ENCODE results near the gene EEF2. TPM values are rescaled to one million over a fixed set of nuclear protein-coding genes. Genes with fewer than 3 reads are reported as not detected.
"Not testable (repeated sequence)": the region's sequence is repeated elsewhere in the genome, so short reads cannot be mapped to it uniquely, and the experiment has no call there.

EEF2 gene
- polyA plus RNA-seq, 1 donor: 2,964 TPM

DNA sequence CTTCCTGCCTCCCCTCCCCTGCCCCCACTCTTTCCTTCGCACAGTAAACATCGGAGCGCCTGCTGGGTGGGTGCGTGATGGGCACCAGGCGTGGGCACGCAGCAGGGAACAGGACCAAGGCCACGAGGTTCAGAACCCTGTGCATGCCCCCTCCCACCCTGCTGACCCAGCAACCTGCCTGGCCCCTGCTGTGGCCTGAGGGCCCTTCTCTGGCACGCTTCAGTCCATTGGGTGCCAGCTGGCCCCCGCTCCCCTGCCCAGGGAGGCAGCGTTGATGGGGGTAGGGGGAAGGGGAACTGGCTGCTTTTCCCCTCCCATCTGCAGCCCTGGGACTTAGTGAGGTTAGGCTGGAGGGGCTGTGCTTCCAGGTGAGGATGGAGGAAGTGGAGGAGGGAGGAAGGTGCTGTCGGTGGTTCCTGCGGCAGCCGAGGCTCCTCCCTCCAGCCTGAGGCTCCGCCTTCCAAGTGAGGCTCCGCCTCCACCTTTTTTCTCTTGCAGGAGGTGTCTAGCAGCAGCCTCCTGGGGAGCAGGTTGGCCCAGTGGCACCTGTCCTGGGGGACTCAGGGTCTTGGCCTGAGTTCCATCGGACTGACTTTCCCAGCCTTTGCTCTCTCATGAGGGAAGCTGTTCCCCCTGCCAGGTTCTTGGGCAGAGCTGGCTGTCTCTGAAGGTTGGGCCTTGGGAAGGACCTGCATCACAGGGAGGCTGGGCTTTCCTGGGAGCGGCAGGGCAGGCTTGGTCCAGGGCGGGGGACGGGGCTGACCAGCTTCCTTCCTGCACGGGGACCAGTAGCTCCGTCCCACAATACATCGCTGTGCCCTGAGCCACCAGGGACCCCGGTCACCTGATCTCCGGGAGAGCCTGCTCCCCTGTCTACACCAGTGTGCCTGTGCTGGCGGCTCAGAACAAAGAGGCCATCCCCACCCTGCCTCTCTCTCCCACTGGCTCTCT, 29.6 kb upstream of the EEF2 start:
- no peak for DNase-seq

DNA sequence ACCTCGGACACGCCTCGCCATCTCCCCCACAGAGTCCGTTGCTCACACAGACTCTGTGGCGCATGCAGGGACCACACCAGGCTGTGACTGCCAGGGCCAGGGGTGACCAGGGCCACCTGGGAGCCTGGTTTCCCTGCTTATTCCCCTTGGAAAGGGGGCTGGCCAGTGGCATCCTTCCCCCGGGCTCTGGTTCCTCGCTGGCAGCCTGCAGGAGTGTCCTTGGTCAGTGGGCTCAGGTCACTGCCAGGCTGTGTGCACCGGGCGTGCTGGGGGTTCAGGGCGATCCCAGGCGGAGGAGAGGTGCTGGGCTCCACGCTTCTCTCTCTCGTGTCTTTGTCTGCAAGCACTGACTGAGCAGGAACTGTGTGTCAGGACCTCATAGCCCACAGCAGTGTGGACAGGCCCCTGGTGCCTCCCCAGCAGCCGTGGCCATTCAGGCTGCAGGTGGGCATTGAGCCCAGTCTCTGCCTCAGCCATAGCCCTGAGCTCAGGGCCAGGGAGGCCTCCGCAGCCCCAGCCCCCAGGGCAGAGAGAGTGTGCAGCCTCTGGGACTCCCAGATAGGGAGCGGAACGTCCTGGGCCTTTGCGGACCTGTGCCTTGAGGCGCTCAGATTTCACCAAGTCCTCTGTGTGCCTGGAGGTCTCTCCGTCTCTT, 28.8 kb upstream of the EEF2 start:
- DNase-seq: no peak

DNA sequence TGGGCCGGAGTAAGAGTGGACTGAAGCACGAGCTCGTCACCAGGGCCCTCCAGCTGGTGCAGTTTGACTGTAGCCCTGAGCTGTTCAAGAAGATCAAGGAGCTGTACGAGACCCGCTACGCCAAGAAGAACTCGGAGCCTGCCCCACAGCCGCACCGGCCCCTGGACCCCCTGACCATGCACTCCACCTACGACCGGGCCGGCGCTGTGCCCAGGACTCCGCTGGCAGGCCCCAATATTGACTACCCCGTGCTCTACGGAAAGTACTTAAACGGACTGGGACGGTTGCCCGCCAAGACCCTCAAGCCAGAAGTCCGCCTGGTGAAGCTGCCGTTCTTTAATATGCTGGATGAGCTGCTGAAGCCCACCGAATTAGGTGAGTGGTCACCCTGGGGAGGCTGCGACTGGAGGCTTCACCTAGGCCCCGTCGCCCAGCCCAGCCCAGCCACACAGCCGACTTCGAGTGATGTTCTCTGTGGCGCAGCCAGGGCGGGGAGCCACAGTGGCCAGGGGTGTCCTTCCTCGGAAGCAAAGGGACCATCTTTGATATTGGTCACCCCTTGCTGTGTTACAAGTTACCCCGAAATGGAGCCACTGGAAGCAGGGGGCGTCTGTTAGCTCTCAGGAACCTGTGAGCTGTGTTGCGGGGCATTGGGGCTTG, 27.8 kb upstream of the EEF2 start:
- no peak for DNase-seq

DNA sequence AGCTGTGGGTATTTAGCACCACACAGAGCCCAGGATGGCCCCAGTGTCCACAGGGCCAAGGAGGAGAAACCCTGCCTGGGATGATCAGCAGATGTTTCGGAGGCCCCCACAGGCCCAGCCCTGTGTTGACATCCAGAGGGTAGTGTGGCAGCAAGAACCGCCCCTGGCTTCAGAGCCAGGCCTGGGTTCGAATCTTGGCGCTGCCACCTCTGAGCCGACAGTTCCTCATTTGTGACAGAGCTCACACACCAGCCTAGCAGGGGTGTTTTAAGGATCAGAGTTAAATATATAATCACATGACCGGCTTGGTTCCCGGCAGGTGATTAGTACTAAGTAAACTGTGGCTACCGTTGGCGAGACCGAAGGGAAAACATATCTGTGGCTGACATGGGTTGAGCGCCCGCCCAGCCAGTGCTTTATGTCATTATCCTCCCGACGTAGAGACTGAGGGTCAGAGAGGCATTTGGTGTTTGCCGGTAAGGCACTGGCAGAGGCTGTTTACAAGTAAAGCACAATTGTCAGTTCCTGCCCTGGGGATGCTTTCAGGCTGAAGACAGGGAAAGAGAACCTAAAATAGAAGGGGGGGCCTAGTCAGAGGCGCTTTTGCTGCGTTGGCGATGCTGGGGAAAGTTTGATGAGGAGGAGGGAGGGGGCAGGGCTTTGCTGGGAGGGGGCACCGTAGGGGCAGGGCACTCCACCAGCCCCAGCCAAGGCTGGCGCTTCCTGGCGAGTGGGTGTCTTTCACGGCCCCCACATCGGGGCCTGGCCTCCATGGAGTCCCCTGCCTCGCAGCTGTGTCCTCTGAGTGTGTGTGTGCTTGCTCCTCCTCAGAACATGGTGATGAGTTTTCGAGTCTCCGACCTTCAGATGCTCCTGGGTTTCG, 27.1 kb upstream of the EEF2 start:
- no peak for DNase-seq

DNA sequence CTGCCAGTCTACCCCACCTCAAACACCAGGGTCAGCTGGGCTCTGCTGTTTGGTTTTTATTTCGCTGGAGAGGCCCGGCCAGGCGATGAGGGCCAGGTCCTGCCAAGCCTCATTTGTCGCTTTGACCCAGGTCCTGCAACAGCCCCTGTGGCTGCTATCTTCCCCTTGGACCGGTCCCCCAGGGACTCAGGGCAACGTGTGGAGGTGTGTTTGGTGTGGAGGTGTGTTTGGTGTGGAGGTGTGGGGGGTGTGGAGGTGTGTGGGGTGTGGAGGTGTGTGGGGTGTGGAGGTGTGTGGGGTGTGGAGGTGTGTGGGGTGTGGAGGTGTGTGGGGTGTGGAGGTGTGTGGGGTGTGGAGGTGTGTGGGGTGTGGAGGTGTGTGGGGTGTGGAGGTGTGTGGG, 26.2 kb upstream of the EEF2 start:
- DNase-seq: not testable (repeated sequence)

DNA sequence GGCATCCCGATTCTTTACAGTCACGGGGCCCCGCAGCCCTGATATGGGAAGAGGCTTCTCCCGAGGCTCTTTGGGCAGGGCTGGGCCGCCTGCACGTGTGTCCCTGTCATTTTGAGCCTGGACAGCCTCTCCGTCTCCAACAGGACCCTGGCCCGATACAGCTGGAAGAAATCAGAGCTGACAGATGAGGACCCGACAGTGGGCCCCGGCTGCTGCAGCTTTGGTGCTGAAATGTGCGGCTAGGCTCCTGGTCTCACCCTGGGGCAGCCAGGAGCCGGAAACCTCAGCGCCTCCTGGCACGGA, 25.5 kb upstream of the EEF2 start:
- DNase-seq: no peak

DNA sequence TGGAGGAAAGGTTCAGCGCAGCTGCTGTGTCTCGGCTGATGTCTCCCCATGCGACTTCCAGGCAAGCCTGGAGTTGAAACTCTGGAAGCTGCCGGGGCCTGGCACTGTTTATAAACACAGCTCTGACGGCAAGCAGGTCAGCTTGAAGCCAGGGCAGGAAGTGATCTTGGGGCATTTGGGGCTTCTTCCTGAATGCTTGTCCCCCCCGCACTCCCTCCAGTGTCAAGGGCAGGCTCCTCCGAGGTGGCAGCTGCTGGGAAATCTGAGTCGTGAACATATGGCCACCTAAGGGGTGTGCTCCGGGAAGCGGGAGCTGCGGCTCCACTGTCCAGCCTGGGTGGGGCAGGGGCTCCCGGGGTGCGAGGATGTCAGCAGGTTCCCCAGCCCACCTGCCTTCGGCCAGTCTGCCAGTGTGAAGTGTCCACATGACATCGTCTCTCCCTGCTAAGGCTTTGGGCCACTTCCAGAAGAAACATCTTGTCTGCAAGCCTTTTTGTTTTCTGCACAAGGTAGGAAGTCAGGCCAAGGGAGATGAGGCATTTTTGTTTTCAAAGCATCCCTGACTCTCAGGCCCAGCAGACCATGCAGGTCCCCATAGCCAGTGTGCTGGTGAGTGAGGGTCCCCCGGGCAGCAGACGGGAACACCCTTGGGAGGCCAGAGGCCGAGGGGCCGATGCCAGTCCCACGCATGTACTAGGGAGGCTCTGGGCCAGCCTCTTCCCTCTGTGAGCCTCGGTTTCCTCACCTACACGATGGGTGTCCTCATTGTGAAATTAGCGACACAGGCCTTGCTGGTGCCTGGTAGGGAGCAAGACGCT, 24.9 kb upstream of the EEF2 start:
- DNase-seq: no peak

DNA sequence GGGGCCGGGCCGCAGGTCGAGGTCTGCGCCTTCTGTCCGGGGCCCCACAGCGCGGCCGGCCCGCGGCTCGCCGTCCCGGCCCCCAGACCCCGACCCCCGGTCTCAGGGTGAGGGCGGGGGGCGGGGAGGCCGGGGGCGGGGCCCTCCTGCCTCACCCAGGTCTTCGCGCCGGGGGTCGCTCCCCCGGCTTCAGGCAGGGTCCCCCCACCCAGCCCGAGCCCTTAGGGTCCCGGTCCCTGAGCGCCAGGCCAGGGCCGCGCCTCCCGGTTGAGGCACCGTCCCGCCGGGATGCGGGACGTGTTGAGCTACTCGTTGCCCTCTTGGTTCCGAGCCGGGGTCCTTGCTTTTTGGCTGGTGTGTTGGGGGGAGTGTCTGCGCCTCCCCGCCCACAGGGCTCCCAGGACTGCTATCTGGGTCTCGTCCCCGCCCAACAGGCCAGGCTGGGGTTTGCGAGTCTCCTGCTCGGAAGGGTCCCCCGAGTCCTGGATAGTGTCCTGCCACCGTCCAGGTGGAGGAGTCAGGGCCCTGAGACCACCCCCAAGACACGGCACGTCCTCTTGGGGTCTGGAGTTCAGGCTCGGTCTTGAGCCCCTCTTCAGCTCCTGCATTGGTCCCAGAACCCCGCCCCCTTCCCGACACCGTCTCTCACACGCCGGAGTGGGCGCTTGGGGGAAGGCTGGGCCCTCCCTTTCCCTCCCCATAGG, 22.7 kb upstream of the EEF2 start:
- no peak for DNase-seq

DNA sequence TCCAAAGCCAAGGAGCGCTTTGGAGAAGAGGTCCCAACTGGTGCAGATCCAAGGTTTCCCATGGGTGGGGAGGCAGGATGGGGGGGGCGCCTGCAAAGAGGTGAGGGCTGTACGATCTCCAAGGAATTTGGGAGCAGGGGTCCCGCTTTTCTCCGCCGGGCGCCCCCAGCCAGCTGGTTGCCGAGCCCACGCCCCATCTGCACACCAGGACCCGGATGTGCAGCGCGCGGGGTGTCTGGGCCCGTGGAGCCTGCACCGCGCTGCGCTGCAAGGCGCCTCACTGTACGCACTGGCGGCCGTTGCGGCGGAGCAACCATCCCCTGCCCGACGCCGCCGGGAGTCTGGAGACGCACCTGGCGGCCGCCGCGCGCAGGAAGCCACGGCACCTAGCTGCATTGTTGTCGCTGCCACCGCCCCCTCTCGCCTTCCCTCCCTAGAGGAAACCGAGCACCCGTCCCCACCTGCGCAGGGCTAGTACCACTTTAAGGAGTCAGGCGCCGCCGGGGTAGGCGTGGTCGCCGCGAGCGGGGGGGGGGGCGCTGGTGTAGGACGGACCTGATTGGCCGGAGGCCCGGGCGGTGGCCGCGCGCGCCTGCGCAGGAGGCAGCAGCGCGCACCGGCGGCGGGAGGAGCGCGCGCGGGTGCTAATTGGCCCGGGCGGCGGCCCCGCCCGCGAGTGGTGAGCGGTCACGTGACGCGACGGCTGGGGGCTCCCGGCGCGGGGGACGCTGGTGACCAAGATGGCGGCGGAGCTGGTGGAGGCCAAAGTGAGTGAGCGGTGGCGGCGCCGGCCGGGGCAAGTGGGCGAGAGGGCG, 22.0 kb upstream of the EEF2 start, which contains the start of gene PIAS4:
TSS of gene PIAS4 (plus strand) at position 716 of the 815 bp plus-strand sequence. CDS start at position 741, 25 bp downstream.
- DNase-seq: peak; percentile 100

DNA sequence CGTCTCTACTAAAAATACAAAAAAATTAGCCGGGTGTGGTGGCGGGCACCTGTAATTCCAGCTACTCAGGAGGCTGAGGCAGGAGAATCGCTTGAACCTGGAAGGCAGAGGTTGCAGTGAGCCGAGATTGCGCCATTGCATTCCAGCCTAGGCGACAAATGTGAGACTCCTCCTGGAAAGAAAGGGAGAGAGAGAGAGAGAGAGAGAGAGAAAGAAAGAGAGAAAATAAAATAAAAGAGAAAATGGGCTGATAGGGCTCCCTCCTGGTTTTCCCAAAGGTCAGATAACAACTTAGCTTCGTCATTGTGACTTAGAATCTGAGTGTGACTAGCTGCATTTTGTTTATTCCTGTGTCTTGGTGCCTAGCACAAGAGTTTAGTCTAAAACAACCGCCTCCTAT, 20.2 kb upstream of the EEF2 start:
- DNase-seq: not testable (repeated sequence)

DNA sequence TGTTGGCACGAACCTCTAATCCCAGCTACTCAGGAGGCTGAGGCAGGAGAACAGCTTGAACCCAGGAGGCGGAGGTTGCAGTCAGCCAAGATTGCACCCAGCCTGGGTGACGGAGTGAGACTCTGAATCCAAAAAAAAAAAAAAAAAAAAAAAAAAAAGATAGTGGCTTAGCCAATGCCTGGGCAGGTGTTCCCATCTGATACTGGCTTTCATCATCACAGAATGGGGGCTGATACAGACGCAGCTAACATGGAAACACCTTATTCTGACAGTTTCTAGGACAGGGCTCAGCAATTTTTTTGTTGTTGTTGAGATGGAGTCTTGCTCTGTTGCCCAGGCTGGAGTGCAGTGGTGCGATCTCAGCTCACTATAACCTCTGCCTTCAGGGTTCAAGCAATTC, 15.5 kb upstream of the EEF2 start:
- not testable (repeated sequence) for DNase-seq

DNA sequence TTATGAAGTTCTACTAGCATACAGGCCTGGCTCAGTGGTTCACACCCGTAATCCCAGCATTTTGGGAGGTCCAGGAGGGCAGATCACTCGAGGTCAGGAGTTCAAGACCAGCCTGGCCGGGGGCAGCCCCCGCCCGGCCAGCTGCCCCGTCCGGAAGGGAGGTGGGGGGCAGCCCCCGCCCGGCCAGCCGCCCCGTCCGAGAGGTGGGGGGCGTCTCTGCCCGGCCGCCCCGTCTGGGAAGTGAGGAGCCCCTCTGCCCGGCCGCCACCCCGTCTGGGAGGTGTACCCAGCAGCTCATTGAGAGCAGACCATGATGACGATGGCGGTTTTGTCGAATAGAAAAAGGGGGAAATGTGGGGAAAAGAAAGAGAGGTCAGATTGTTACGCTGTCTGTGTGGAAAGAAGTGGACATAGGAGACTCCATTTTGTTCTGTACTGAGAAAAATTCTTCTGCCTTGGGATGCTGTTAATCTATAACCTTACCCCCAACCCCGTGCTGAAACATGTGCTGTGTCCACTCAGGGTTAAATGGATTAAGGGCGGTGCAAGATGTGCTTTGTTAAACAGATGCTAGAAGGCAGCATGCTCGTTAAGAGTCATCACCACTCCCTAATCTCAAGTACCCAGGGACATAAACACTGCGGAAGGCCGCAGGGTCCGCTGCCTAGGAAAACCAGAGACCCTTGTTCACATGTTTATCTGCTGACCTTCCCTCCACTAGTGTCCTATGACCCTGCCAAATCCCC, 13.6 kb upstream of the EEF2 start:
- DNase-seq: not testable (repeated sequence)

DNA sequence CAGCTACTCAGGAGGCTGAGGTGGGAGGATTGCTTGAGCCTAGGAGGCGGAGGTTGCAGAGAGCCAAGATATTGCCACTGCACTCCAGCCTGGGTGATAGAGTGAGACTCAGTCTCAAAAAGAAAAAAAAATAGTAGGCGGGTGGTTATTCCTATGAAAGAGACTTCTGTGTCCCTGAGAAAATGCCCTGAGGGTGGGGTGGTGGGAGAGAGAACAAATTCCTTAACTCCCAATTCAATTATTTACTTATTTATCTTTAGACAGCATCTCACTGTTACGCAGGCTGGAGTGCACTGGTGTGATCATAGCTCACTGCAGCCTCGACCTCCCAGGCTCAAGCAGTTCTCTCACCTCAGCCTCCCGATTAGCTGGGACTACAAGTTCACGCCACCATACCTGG, 10.3 kb upstream of the EEF2 start:
- no peak for DNase-seq

DNA sequence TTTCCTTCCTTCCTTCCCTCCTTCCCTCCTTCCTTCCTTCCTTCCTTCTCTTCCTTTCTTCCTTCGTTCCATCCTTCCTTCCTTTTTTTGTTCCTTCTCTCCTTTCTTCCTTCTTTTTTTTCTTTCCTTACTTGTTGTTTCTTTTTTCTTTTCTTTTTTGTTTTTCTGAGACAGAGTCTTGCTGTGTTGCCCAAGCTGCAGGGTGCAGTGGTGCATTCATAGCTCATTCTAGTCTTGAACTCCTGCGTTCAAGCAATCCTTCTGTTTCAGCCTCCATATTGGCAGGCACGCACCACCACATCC, 5.5 kb upstream of the EEF2 start:
- DNase-seq: no peak

DNA sequence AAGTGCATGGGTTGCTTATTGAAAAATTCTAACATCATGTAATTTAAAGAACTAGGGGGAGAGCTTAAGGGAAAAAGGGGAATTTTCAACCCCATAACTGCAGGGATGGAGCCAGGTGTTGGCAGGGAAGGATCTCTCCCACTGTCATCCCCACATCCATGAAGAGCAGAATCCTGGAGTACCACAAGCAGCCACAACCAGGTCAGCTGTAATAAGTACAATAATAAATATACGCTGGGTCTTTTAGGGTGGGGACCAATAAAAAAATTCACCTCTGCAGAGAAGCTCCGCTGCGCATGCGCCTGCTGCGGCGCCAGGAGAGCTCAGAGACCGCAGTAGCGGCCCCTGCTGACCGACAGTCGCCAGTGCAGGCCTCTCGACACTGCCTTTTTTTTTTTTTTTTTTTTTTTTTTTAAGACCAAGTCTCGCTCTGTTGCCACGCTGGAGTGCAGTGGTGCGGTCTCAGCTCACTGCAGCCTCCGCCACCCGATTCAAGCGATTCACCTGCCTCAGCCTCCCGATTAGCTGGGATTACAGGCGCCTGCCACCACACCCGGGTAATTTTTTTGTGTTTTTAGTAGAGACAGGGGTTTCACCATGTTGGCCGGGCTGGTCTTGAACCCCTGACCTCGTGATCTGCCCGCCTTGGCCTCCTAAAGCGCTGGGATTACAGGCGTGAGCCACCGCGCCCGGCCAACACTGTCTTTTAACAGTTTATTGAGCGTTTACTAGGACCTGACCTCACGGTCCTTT, 2.5 kb upstream of the EEF2 start:
- DNase-seq: peak; percentile 92

DNA sequence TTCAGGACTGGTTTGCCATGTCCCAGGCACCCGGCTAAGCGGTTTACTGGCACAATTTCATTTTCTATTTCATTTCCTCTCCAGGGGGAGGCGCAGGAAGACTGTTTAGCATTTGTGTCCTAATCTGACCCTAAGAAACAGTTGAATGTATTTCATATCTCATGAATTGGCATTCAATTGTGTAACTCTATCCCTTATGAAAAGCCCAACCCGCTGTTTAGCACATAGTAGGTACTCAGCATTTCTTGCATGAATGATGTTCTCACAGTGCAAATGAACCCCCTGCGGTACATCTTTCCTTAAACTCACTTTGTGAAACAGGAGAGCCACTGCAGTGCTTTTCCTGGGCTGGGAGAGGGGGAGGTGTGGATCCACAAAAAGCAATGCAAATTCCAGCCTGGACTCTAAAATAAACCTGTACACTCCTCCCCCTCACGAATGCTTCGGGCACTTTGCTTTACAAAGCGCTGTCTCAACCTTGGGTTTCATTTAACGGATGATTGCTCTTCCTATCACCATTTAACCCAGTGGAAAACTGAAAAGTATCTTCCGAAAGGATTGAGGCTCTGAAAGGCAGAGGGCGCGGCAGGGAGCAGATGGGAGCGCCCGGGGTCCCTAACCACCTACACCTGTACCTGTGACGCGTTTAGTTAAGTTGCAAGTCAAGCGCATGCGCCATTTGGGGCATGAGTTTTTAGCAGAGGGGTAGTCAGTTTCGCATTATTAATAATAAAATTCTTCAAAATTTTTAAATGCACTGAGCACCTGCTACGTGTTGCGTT, 1.2 kb upstream of the EEF2 start:
- DNase-seq: no peak

DNA sequence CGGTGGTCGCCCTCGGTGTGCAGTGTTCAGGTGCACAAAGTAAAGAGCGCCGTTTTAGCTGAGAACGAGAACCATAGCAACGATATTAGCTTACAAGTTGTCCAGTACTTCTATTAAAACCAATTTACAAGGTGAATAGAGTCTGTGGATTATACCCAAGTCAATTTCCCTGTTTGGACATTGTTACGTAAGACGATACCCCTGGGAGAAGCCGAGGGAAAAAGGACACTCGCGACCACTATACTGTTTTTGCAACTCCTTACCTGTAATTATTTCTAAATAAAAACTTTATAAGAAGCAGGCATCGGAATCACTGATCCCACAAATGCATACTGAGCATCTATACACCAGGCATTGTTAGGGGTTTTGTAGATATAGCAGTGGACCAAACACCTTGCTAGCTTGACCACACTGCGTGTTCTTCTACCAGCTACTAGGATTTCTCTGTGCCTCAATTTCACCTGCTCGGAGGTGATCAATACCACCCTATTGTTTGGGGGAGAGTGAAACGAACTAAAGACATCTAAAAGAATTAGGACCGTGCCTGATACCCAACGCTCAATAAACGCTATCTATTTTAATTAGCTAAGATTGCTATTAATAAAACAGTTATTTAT, 488 bp upstream of the EEF2 start:
- DNase-seq: no peak

DNA sequence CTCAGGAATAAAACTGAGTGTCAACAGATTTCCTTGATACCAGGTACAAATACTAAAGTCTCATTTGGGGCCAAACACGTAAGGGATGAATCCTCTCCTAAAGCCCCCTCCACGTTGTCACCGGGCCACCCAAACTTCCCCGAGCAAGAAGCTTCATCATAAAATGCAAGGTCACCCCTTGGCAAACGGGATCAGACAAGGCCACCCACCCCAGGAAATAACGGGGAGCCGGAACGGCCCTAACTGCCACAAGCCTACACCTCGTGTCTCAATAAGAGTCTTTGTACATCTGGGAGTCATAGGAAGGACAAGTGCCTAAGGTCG, 717 bp downstream of the EEF2 start:
- no peak for DNase-seq

All from hindlimb muscle (tissue), 1 donor.